MG63 (cell line): ENCODE data around the gene PRR20C. TPM values are rescaled to one million over a fixed set of nuclear protein-coding genes. Genes with fewer than 3 reads are reported as not detected.
A peak's percentile ranks its signal among the peaks of the same experiment; 100 is the strongest.
"Not testable (repeated sequence)": the region's sequence is repeated elsewhere in the genome, so short reads cannot be mapped to it uniquely, and the experiment has no call there.

ENCODE experiments used
- DNase-seq: peaks from one replicate; pipeline ENCODE4 v3.0.0-alpha.2; 2020
- H3K27me3 ChIP-seq: fragments of 250-450 bp; sonication (Bioruptor Pico); 2 replicates; pipeline ENCODE4 v1.5.1; 2020; ENCODE audit warnings: mild to moderate bottlenecking, moderate library complexity
- H3K36me3 ChIP-seq: fragments of 250-450 bp; sonication (Bioruptor Pico); 2 replicates; pipeline ENCODE4 v1.5.1; 2020; ENCODE audit warnings: mild to moderate bottlenecking, moderate library complexity
- H3K4me3 ChIP-seq: fragments of 250-450 bp; sonication (Bioruptor Pico); 2 replicates; pipeline ENCODE4 v1.5.1; 2020; ENCODE audit warnings: mild to moderate bottlenecking, moderate library complexity
- H3K9me3 ChIP-seq: fragments of 250-450 bp; sonication (Bioruptor Pico); 2 replicates; pipeline ENCODE4 v1.5.1; 2020; ENCODE audit warnings: mild to moderate bottlenecking, moderate library complexity
- total RNA-seq: library from RNA; depleted of rRNA; stranded (reverse); fragments of >200 nt; shearing (Covaris generic); gene quantifications from 2 replicates; pipeline ENCODE4 v1.2.3, GENCODE V29; 2014; ENCODE audit warnings: low replicate concordance; rRNA removed

The PRR20C gene
- total RNA-seq = not detected in 2 replicates

GRCh38 chr13:57153761-57154160 lies at the start of gene PRR20C:
Gene PRR20C, plus strand, starts transcription at chr13:57154061. Its CDS starts 387 bp downstream, at chr13:57154448.
- not testable (repeated sequence) for H3K4me3 ChIP-seq, H3K9me3 ChIP-seq

GRCh38 chr13:57114945-57115344 lies 38.9 kb upstream of the PRR20C start:
- Histone ChIP-seq H3K9me3 (no peaks in the 10 kb centered on the region), H3K36me3 (no peaks in the 10 kb centered on the region), H3K27me3 (no peaks in the 10 kb centered on the region), H3K4me3 (no peak overlapping the region)
- DNase-seq = no peak

More at GRCh38 chr13:57153761-57154160, at the start of gene PRR20C:
- H3K36me3 ChIP-seq, DNase-seq, H3K27me3 ChIP-seq: not testable (repeated sequence)

- H3K36me3 ChIP-seq = no peaks in the 10 kb centered on the region
- peak; percentile 64 for DNase-seq
- peaks cover 5% of the 10 kb centered on the region; the same call in 1 of the 2 replicates for H3K27me3 ChIP-seq
- H3K9me3 ChIP-seq = no peaks in the 10 kb centered on the region
- H3K4me3 ChIP-seq = no peak overlapping the region
Observed at GRCh38 chr13:57123681-57124080, 30.2 kb upstream of the PRR20C start.

GRCh38 chr13:57128909-57129308 lies 25.0 kb upstream of the PRR20C start:
- Histone ChIP-seq H3K9me3 (no peaks in the 10 kb centered on the region), H3K36me3 (no peaks in the 10 kb centered on the region), H3K4me3 (no peak overlapping the region), H3K27me3 (peaks cover 5% of the 10 kb centered on the region; the same call in 1 of the 2 replicates)
- peak; percentile 1 for DNase-seq

DNA sequence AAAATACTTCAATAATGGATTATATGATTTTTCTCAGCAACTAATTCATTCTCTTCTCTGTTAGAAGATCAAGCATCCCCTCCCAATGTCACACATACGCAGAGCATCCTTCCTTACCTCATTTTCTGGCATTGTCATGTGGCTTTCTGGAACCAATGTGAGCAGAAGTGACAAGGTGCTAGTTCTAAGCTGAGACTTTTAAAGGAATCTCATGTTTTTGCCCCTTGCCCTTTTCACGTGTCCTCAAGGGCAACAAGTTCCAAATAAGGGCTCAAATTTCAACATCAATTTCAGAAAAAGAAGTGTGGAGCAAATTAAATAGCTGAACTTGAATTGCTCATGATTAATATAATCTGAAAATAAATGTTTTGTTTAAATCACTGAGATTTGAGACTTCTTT lies 17.8 kb upstream of the PRR20C start:
- no peak for DNase-seq
- Histone ChIP-seq H3K9me3 (no peaks in the 10 kb centered on the region), H3K4me3 (no peak overlapping the region), H3K36me3 (no peaks in the 10 kb centered on the region), H3K27me3 (no peaks in the 10 kb centered on the region)

GRCh38 chr13:57137585-57137984 lies 16.3 kb upstream of the PRR20C start:
- Histone ChIP-seq H3K4me3 (no peak overlapping the region), H3K27me3 (no peaks in the 10 kb centered on the region), H3K36me3 (no peaks in the 10 kb centered on the region), H3K9me3 (no peaks in the 10 kb centered on the region)
- no peak for DNase-seq

- Histone ChIP-seq H3K36me3 (no peaks in the 10 kb centered on the region), H3K4me3 (no peak overlapping the region), H3K27me3 (no peaks in the 10 kb centered on the region), H3K9me3 (no peaks in the 10 kb centered on the region)
- DNase-seq = no peak
Observed at GRCh38 chr13:57138988-57139387, 14.9 kb upstream of the PRR20C start.

GRCh38 chr13:57139781-57140180 lies 14.1 kb upstream of the PRR20C start:
- H3K9me3 ChIP-seq, H3K36me3 ChIP-seq, H3K27me3 ChIP-seq, H3K4me3 ChIP-seq, DNase-seq: not testable (repeated sequence)

DNA sequence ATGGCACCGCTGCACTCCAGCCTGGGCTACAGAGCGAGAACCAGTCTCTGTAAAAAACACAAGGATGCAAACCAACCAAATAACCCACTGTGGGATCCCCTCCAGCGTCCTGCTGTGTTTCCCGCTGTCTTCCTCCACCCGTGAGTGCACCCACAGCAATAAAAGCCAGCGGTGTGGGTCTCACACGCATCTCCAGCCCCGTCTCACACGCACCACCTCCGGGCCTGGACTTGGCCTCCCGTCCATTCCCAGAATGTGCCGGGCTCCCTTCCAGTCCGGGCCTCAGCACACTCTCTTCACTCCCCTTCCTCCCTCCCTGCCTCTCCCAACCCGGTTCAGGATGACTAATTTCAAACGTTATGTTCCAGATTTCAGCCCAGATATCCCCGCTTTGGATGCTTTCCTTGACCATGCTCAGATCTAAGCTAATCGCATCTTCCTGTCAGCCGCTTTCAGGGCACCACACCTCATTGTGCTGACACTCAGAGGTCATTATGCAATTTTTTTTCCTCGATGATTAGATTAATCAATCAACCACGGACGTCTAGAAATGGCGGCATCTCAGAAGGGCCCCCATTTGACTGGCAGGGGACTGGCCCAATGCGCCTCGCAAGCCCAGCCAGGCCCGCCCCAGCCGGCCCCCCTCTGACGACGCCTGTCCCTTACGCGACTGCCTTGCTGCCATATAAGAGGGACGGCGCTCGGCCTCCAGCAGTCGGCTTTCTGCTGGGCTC lies 13.5 kb upstream of the PRR20C start, which contains the start of gene PRR20A:
Gene PRR20A, plus strand, starts transcription at position 684 of the 734 bp plus-strand sequence. CDS start 387 bp downstream, outside the sequence.
- H3K27me3 ChIP-seq, H3K36me3 ChIP-seq, H3K4me3 ChIP-seq, H3K9me3 ChIP-seq, DNase-seq: not testable (repeated sequence)

- not testable (repeated sequence) for H3K9me3 ChIP-seq, DNase-seq, H3K36me3 ChIP-seq, H3K4me3 ChIP-seq, H3K27me3 ChIP-seq
Observed at GRCh38 chr13:57147188-57147587, 6.7 kb upstream of the PRR20C start, which contains the start of gene PRR20B. Gene PRR20B, plus strand, starts transcription at chr13:57147488. Its CDS starts 387 bp downstream, at chr13:57147875.

- not testable (repeated sequence) for DNase-seq, H3K27me3 ChIP-seq, H3K36me3 ChIP-seq, H3K4me3 ChIP-seq, H3K9me3 ChIP-seq
Observed at GRCh38 chr13:57148106-57148505, 5.8 kb upstream of the PRR20C start.

- H3K36me3 ChIP-seq, DNase-seq, H3K27me3 ChIP-seq, H3K4me3 ChIP-seq, H3K9me3 ChIP-seq: not testable (repeated sequence)
Observed at GRCh38 chr13:57160332-57160731, 6.5 kb downstream of the PRR20C start, which contains the start of gene PRR20D. Gene PRR20D, plus strand, starts transcription at chr13:57160632. Its CDS starts 387 bp downstream, at chr13:57161019.

GRCh38 chr13:57166897-57167296 lies 13.0 kb downstream of the PRR20C start, which contains the start of gene PRR20E:
Gene PRR20E, plus strand, starts transcription at chr13:57167197. Its CDS starts 387 bp downstream, at chr13:57167584.
- H3K27me3 ChIP-seq, DNase-seq, H3K4me3 ChIP-seq, H3K9me3 ChIP-seq, H3K36me3 ChIP-seq: not testable (repeated sequence)

DNA sequence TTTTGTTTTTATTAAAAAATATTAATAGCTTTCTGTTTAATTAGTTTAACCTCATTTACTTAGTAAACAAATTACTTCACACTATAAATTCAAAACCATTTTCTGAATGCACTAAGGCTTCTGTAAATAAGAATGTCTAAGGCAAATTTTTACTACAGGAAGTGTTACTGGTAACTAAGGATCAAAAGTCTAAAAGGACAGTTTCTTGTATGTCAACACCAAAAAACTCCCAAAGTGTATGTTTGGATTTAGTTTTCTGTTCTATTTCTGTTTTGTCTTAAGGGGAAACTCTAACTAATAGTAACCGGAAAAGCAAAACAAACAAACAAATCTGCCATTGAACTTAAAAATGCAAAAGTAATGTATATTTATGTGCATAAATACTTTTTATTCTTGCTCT lies 37.8 kb downstream of the PRR20C start:
- no peak for DNase-seq
- Histone ChIP-seq H3K9me3 (no peaks in the 10 kb centered on the region), H3K27me3 (no peaks in the 10 kb centered on the region), H3K36me3 (no peaks in the 10 kb centered on the region), H3K4me3 (no peak overlapping the region)

Other genes starting within 250 kb of the PRR20C start
- gene PRR20A, start 13.1 kb upstream of the PRR20C start, total RNA-seq = not detected in 2 replicates
- not detected in 2 replicates for gene PRR20B, start 6.6 kb upstream of the PRR20C start, total RNA-seq
- gene PRR20D, start 6.6 kb downstream of the PRR20C start, total RNA-seq = not detected in 2 replicates
- gene PRR20E, start 13.1 kb downstream of the PRR20C start, total RNA-seq = not detected in 2 replicates